Fibroblast of villous mesenchyme (primary cell): ENCODE data around the gene ABO. TPM values are rescaled to one million over a fixed set of nuclear protein-coding genes. Genes with fewer than 3 reads are reported as not detected.
"Not testable (repeated sequence)": the region's sequence is repeated elsewhere in the genome, so short reads cannot be mapped to it uniquely, and the experiment has no call there.

Source experiments
- DNase-seq: peaks from one replicate; pipeline ENCODE4 v3.0.0-alpha.2; 2010; ENCODE audit warnings: low read depth
- H3K4me3 ChIP-seq: 2 replicates; pipeline ENCODE4 v1.5.1; 2011; ENCODE audit warnings: low read depth, mild to moderate bottlenecking, low read length
- total RNA-seq: library from RNA; depleted of rRNA; stranded (reverse); fragments of >200 nt; gene quantifications from 2 replicates; pipeline ENCODE4 v1.2.3, GENCODE V29; 2012
- TF ChIP-seq, protein P1 (sequence below): IDR thresholded peaks from 2 replicates; pipeline ENCODE4 v1.5.1; 2012; ENCODE audit warnings: low read depth, mild to moderate bottlenecking, low read length; ENCODE audit not compliant: insufficient read depth

The ABO gene
- total RNA-seq, 1 donor = not detected

DNA sequence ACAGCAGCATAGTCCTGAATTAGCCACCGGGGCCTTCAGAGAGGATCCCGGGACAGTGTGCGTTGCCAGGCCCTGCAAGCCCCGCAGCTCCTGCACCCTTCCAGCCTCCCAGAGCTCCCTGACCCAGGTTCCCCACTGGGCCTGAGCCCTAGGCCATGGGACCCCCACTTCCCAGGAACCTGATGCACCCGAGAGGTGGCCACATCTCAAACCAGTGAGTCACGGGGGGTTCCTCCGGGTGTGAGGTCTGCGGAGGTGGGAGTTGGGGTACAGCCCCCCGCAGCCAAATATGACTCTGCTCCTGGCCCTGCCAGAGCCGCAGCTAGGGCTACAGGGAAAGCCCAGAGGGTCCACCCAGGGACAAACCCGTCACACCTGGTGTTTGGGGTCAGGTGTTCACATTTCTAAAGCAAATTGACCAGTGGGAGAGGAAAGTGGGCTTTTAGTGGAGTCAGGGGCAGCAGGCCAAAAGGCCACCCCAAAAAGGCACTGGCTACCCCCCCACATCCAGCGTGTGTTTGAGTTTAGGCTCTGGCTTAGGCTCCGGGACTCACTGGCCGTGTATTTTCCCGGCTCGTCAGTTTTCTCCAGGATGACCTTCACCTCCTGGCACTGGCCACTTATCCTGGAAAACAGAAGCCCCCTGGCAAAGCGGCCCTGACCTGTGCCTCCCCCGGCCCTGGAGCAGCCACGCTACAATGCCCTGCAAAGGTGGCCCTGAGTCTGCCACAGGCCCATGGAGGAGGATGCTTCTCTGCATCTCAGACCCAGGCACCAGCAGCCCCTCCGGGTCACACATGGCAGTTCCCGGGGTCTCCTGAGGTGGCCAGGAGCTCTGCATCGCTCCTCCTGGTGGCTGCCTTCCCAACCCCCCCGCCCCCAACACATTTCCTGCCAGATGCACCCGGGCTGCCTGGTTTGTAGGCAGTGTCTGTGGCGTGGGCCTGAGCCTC, 48.5 kb downstream of the ABO start:
- TF ChIP-seq, protein P1, sequence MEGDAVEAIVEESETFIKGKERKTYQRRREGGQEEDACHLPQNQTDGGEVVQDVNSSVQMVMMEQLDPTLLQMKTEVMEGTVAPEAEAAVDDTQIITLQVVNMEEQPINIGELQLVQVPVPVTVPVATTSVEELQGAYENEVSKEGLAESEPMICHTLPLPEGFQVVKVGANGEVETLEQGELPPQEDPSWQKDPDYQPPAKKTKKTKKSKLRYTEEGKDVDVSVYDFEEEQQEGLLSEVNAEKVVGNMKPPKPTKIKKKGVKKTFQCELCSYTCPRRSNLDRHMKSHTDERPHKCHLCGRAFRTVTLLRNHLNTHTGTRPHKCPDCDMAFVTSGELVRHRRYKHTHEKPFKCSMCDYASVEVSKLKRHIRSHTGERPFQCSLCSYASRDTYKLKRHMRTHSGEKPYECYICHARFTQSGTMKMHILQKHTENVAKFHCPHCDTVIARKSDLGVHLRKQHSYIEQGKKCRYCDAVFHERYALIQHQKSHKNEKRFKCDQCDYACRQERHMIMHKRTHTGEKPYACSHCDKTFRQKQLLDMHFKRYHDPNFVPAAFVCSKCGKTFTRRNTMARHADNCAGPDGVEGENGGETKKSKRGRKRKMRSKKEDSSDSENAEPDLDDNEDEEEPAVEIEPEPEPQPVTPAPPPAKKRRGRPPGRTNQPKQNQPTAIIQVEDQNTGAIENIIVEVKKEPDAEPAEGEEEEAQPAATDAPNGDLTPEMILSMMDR = no peak
- no peak overlapping the region for H3K4me3 ChIP-seq
- DNase-seq = no peak

DNA sequence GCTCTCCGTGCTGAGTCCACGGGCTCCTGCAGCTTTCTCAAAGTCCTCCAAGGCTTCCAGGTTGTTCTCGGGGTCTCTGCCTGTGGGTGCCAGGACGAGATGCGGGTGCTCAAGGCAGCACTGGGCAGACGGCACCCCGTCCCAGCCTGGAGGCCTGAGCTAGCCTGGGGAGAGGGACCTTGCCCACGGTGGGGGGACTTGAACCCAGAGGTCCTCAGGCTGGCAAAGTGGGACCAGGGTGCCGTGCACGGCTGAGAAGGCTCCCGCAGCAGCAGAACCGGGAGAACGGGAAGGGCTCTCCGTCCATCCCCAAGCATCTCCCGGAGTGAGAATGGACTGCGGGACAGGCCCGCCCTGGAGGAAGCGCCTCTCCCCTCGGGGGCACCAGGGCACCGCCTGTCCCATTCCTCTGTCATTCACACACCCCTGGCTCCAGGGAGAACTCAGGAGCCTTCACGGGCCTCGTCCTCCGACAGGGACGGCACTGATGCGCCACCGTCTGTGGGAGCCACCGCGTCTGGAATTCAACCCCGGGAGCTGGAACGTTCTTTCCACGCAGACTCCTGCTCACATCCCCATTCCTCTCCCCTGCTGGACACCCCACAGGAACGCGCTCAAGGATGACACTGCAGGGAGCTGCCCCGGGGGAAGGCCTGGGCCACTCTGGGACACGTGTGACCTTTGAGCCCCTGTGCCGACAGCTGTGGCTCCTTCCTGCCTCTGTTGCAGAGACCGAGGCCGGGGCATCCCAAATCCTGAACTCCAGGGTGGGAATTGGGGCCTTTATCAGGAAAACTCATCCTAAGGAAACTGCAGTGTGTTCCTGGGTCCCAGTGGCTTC, 49.6 kb downstream of the ABO start:
- no peak for DNase-seq
- H3K4me3 ChIP-seq = no peak overlapping the region
- TF ChIP-seq, protein P1 = no peak

DNA sequence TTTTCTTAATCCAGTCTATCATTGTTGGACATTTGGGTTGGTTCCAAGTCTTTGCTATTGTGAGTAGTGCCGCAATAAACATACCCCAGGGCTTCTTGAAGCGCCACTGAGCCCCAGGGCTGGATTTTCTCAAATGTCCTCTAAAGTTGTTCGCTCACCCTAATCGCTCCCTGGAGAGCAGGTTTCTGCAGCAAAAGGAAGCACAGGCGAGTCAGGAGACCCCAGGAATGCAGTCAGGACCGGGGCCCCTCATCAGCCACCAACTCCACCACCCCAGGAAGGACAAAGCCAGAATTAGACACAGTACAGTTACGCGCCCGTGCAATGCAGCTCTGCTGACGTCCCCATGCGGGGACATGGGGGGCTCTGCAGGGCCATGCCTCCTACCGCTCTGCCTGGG, 50.2 kb downstream of the ABO start:
- TF ChIP-seq, protein P1 = no peak
- no peak for DNase-seq
- no peak overlapping the region for H3K4me3 ChIP-seq

DNA sequence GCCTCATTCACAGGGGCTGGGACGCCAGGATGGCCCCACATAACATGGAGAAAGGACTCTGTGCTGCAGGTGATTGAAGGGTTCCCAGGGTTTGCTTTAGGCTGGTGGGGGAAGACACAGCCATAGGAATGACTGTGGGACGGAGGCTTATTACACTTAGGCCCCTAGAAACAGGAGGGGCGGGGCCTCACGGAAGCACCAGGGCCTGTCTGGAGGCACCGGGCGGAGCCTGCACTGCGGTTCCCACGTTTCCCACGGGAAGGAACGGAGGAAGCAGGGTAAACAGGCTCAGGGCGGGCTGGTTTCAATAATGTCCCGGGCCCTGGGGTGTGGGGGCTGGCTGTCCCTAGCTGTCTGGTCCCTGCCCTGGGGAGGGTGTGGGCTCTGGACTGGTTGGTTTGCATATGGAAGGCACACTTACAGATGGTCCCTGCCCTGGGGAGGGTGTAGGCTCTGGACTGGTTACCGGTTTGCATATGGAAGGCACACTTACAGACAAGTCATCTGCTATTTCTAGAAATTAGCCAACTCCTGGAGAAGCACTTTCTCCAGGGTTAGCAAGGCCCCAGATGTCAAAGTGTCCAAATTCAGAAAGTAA, 51.7 kb downstream of the ABO start:
- peak; percentile 10 for DNase-seq

DNA sequence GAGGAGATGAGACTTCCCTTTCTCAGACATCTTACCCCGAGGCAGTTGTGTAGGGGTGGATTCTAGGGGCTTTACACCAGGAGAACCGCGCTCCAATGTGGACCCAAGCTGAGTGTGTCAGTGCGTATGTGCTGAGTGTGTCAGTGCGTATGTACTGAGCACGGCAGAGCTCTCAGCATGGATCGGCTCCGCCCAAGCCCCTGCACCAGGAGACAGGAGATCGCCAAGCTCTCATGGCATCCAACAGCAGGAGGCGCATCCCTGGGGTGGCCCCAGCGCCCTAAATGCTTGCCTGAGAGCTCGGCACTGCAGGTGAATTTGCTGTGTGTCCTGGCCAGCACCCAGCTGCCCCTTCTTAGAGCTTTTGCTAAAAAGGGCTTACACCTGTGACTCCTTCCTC, 53.0 kb downstream of the ABO start:
- DNase-seq, H3K4me3 ChIP-seq: not testable (repeated sequence)

More for the DNA sequence above, 51.7 kb downstream of the ABO start:
- not testable (repeated sequence) for H3K4me3 ChIP-seq

DNA sequence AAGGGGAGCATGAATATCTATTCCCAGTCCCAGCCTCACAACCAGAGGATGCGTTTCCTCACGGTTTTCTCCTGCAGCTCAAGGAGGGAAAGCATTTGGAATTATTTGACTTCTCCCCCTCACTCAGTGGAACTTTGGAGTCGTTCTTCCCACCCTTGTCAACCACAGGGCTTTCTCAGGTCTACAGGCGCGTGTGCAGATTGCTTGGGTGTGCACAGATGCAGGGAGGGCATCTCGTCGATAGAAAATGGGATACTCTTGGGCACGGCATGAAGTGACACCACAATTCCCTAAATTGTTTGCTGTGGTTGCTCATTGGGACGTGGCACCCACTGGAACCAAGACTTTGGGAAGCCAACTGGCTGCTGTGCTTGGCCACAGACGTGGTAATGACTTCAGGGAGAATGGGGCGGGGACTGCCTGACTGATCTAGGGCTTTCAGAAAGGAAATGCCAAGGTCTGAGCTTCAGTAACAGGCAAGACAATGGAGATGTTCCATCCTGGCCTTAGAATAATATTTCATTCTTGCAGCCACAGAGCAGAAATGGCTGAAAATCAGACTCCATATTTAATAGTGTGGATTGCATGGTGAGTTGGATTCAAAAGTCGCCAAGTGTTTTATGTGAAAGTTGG, 53.7 kb downstream of the ABO start:
- TF ChIP-seq, protein P1 = no peak
- DNase-seq = no peak
- H3K4me3 ChIP-seq = no peak overlapping the region

DNA sequence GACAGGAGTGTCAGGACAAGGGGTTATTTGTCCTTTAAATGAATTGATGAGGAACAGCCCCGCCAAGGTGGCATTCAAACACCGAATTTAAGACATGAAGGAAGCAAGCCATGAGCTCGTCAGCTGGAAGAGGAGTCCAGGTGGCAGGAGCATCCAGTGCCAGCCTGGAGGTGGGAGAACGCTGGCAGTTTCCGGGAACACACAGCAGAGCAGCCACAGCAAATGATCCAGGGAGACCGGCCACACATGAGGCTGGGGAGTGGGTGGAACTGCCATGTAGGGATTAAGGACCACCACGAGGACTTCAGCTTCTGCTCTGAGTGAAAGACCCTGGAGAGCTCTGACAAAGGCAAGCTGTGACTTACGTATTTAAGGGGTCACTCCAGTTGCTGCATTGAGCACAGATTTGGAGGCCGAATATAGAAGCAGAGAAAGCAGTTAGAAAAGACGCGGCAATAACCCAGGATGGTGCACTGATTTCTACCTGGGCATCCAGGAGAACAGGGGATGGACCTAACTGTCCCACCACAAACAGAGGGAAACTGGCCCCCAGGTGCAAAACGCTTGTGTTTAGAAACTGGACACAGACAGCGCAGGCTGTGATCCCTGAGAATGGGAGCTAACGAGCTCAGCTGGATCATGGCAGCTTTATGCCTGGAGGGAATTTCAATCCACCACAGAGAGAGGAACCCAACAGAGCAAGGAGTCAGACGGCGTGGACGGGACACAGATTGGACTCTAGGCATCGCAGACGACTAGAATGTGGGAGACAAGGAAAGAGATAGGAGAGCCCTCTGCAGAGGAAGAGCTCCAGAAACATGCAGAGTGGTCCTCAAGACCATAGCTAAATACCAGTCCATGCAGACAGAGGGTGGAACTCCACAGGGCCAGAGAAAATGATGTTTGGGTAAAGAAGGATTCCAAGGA, 56.7 kb downstream of the ABO start:
- not testable (repeated sequence) for H3K4me3 ChIP-seq, DNase-seq

DNA sequence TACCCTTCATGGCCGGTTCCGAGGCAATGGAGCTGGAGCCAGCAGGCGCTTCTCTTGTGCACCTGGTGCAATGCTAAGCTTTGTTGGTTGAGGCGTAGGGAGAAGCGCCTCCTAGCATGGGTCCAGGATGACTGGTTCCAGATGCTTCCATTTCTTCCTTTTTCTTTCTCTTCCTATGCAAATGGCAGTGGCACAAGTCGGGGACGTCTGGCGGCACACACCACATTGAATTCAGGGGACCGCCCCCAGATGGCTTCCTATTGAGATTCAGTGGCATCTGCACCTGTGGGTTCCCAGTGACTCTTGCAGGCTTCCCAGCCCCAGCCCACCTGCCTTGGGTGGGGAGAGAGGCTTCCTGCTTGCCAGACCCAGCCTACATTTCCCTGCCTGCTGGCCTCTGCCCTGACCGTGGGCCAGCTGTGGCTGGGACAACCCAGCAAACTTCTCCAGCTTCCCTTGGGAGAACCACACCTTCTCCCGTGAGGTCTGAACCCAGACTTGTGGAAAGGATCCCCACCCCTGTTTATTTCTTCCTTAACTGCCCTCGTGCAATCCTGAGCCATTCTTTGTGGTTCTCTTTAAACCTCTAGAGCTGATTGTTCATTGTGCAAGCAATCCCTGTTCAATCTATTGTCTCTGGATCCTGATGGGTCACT, 57.5 kb downstream of the ABO start:
- H3K4me3 ChIP-seq, DNase-seq: not testable (repeated sequence)

DNA sequence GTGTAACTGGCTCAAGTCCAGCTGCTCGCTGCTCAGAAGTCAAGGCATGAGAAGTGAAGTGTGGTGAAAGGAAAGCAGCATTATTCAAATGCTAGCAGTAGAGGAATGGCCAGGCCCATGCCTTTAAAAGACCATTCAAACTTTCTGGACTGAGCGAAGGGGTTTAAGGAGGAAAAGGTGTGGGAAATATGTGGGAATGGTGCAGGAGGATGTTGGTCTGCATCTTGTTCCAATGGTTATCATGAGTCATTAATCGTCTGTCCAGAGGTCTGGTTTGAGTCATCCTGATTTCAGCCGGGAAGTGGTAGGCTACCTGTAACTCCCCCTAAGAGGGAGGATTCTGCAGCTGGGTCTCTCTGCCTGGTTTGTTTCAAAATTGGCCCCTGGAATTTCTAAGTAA, 60.7 kb downstream of the ABO start:
- not testable (repeated sequence) for H3K4me3 ChIP-seq
- peak; percentile 16 for DNase-seq
